HepG2 (cell line): ENCODE data around the gene NOL4L. TPM values are rescaled to one million over a fixed set of nuclear protein-coding genes. Genes with fewer than 3 reads are reported as not detected.
A peak's percentile ranks its signal among the peaks of the same experiment; 100 is the strongest.

Source experiments
- HNF4A ChIP-seq: sonication (generic); formaldehyde crosslinking; IDR thresholded peaks from 2 replicates; pipeline ENCODE4 v1.4.0; 2020; ENCODE audit warnings: missing genetic modification reagents
- KDM3A ChIP-seq: IDR thresholded peaks from 2 replicates; pipeline ENCODE4 v1.6.1; 2018; ENCODE audit warnings: low read depth, missing compliant biosample characterization
- MEF2D ChIP-seq: sonication (generic); formaldehyde crosslinking; IDR thresholded peaks from 2 replicates; pipeline ENCODE4 v1.5.1; 2020; ENCODE audit warnings: mild to moderate bottlenecking, missing genetic modification reagents
- SALL1 ChIP-seq: sonication (generic); formaldehyde crosslinking; IDR thresholded peaks from 2 replicates; pipeline ENCODE4 v1.8.0; 2022; ENCODE audit warnings: mild to moderate bottlenecking, missing genetic modification reagents
- ZBTB1 ChIP-seq: sonication (generic); formaldehyde crosslinking; IDR thresholded peaks from 2 replicates; pipeline ENCODE4 v1.4.0; 2020; ENCODE audit warnings: missing genetic modification reagents, borderline replicate concordance
- ZBTB20 ChIP-seq: sonication (generic); formaldehyde crosslinking; IDR thresholded peaks from 2 replicates; pipeline ENCODE4 v1.8.1; 2023; ENCODE audit warnings: missing genetic modification reagents, low read depth, mild to moderate bottlenecking, borderline replicate concordance
- ZFP1 ChIP-seq: IDR thresholded peaks from 2 replicates; pipeline ENCODE4 v1.6.1; 2016
- ZNF629 ChIP-seq: sonication (generic); formaldehyde crosslinking; conservative IDR thresholded peaks from 2 replicates; pipeline ENCODE4 v1.5.0; 2020; ENCODE audit warnings: missing genetic modification reagents
- ZNF749 ChIP-seq: sonication (generic); formaldehyde crosslinking; IDR thresholded peaks from 2 replicates; pipeline ENCODE4 v1.8.0; 2022; ENCODE audit warnings: mild to moderate bottlenecking, missing genetic modification reagents, moderate library complexity, borderline replicate concordance
- ZNF766 ChIP-seq: sonication (generic); formaldehyde crosslinking; IDR thresholded peaks from 2 replicates; pipeline ENCODE4 v1.5.0; 2020; ENCODE audit warnings: missing genetic modification reagents, borderline replicate concordance
- ZNF768 ChIP-seq: sonication (generic); formaldehyde crosslinking; IDR thresholded peaks from 2 replicates; pipeline ENCODE4 v1.4.0; 2020; ENCODE audit warnings: missing genetic modification reagents
- polyA plus RNA-seq, 8 experiments: library from polyadenylated mRNA; depleted of rRNA in 3 of 8; stranded (reverse) in 7 of 8; unstranded in 1 of 8; fragments of >200 nt; fragmentation: Illumina TruSeq in 4 of 8; extraction: Trizol in 4 of 8; gene quantifications; 2 replicates each; pipeline versions ENCODE4 v1.2.1 to v1.2.3, GENCODE V29; 2011 to 2016; ENCODE audit warnings: low read depth in 4 of 8, missing spikeins in 1 of 8, mixed read lengths in 1 of 8; ENCODE audit not compliant: insufficient read depth in 1 of 8
- total RNA-seq, 5 experiments: library from RNA; depleted of rRNA; stranded (reverse); fragments of >200 nt; fragmentation: Illumina TruSeq; extraction: Trizol; gene quantifications; 2 replicates each; pipeline ENCODE4 v1.2.3, GENCODE V29; 2016; ENCODE audit warnings: low read depth in 1 of 5
- TF ChIP-seq, protein P1 (sequence below): IDR thresholded peaks from 2 replicates; pipeline ENCODE4 v1.6.1; 2016; ENCODE audit warnings: low read depth, missing genetic modification reagents, missing compliant biosample characterization
- TF ChIP-seq, protein P2 (sequence below): sonication (generic); formaldehyde crosslinking; IDR thresholded peaks from 2 replicates; pipeline ENCODE4; 2020; ENCODE audit warnings: missing genetic modification reagents, mild to moderate bottlenecking, borderline replicate concordance

The NOL4L gene
- total and polyA plus RNA-seq, 2 of the 13 experiments (the other 11 are each of a cell fraction or from before 2014, with no cell fraction given): 16.6 to 35.4 TPM

DNA sequence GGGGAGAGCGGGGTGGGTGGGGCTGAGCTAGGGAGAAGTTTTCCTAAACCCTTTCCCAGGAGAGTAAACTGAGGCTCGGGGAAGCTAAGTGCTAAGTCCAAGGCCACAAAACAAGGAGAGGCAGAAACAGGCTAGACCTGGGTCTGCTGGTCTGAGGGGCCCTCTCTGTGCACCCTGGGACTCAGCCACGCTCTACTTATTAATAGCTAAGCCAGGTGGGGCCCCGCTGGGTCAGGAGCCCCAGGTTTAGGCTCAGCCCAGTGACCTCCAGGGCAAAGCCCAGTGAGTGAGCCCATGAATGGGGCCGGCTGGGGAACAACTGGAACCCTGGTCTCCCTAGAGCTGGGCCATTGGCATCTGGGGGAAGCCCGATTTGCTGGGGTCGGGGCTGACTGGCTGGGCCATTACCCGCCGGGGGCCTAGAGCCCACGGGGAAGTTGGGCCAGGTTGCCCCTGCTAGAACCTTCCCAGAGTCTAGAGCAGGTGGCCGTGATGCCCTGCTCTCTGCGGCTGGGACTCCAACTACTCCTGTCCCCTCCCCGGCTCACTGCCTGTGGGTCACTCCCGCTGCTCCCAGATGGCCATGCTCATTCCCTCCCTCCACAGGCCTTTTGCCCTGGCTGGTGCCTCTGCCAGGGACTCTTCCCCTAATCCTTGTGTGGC, 24.1 kb upstream of the NOL4L start (continued):
- TF ChIP-seq ZNF629 (CRISPR knock-in tag) (peak; percentile 51; the same call in 1 of the 2 replicates), SALL1 (CRISPR knock-in tag) (peak; percentile 19; the same call in 1 of the 2 replicates), ZNF768 (CRISPR knock-in tag) (peak; percentile 33; the same call in 1 of the 2 replicates), ZNF766 (CRISPR knock-in tag) (no peak), ZFP1 (CRISPR knock-in tag) (no peak), MEF2D (0 out of 2 replicates have a peak, but pooled peaks have one; percentile 30), ZBTB1 (CRISPR knock-in tag) (no peak), HNF4A (CRISPR knock-in tag) (peak; percentile 25), ZBTB20 (CRISPR knock-in tag) (no peak), KDM3A (no peak), ZNF749 (CRISPR knock-in tag) (no peak)
- TF ChIP-seq, protein P1, sequence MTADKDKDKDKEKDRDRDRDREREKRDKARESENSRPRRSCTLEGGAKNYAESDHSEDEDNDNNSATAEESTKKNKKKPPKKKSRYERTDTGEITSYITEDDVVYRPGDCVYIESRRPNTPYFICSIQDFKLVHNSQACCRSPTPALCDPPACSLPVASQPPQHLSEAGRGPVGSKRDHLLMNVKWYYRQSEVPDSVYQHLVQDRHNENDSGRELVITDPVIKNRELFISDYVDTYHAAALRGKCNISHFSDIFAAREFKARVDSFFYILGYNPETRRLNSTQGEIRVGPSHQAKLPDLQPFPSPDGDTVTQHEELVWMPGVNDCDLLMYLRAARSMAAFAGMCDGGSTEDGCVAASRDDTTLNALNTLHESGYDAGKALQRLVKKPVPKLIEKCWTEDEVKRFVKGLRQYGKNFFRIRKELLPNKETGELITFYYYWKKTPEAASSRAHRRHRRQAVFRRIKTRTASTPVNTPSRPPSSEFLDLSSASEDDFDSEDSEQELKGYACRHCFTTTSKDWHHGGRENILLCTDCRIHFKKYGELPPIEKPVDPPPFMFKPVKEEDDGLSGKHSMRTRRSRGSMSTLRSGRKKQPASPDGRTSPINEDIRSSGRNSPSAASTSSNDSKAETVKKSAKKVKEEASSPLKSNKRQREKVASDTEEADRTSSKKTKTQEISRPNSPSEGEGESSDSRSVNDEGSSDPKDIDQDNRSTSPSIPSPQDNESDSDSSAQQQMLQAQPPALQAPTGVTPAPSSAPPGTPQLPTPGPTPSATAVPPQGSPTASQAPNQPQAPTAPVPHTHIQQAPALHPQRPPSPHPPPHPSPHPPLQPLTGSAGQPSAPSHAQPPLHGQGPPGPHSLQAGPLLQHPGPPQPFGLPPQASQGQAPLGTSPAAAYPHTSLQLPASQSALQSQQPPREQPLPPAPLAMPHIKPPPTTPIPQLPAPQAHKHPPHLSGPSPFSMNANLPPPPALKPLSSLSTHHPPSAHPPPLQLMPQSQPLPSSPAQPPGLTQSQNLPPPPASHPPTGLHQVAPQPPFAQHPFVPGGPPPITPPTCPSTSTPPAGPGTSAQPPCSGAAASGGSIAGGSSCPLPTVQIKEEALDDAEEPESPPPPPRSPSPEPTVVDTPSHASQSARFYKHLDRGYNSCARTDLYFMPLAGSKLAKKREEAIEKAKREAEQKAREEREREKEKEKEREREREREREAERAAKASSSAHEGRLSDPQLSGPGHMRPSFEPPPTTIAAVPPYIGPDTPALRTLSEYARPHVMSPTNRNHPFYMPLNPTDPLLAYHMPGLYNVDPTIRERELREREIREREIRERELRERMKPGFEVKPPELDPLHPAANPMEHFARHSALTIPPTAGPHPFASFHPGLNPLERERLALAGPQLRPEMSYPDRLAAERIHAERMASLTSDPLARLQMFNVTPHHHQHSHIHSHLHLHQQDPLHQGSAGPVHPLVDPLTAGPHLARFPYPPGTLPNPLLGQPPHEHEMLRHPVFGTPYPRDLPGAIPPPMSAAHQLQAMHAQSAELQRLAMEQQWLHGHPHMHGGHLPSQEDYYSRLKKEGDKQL (CRISPR knock-in tag): no peak
- TF ChIP-seq, protein P2, sequence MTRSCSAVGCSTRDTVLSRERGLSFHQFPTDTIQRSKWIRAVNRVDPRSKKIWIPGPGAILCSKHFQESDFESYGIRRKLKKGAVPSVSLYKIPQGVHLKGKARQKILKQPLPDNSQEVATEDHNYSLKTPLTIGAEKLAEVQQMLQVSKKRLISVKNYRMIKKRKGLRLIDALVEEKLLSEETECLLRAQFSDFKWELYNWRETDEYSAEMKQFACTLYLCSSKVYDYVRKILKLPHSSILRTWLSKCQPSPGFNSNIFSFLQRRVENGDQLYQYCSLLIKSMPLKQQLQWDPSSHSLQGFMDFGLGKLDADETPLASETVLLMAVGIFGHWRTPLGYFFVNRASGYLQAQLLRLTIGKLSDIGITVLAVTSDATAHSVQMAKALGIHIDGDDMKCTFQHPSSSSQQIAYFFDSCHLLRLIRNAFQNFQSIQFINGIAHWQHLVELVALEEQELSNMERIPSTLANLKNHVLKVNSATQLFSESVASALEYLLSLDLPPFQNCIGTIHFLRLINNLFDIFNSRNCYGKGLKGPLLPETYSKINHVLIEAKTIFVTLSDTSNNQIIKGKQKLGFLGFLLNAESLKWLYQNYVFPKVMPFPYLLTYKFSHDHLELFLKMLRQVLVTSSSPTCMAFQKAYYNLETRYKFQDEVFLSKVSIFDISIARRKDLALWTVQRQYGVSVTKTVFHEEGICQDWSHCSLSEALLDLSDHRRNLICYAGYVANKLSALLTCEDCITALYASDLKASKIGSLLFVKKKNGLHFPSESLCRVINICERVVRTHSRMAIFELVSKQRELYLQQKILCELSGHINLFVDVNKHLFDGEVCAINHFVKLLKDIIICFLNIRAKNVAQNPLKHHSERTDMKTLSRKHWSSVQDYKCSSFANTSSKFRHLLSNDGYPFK: no peak
